GM23338 (cell line): ENCODE data around the gene SUPT5H. TPM values are rescaled to one million over a fixed set of nuclear protein-coding genes. Genes with fewer than 3 reads are reported as not detected.
A peak's percentile ranks its signal among the peaks of the same experiment; 100 is the strongest.

Experiments
- ATAC-seq: fragments of 200-7000 bp; cut with Tn5 transposase; 3 replicates; pipeline ENCODE4 v1.9.1; 2020
- DNase-seq: peaks from one replicate; pipeline ENCODE4 v3.0.0-alpha.2; 2015; ENCODE audit warnings: low spot score
- H2AFZ ChIP-seq: fragments of 200-600 bp; sonication (generic); 2 replicates; pipeline ENCODE4 v1.8.0; 2016; ENCODE audit warnings: antibody characterized with exemption, mild to moderate bottlenecking, moderate library complexity
- H3F3A ChIP-seq: fragments of 200-600 bp; sonication (generic); replicated peaks from 2 replicates; pipeline ENCODE4 v1.8.0; 2017; ENCODE audit warnings: antibody characterized with exemption, mixed run types, low read depth
- H3K27ac ChIP-seq: fragments of 200-600 bp; sonication (generic); 2 replicates; pipeline ENCODE4 v1.6.1; 2016; ENCODE audit warnings: low read depth
- H3K27me3 ChIP-seq: fragments of 200-600 bp; sonication (generic); 2 replicates; pipeline ENCODE4 v1.8.0; 2016; ENCODE audit warnings: mild to moderate bottlenecking, mixed run types, moderate library complexity; ENCODE audit not compliant: insufficient read depth
- H3K36me3 ChIP-seq: fragments of 200-600 bp; sonication (generic); 2 replicates; pipeline ENCODE4 v1.8.0; 2016; ENCODE audit warnings: mild to moderate bottlenecking; ENCODE audit not compliant: insufficient read depth
- H3K4me1 ChIP-seq: fragments of 200-600 bp; sonication (generic); 2 replicates; pipeline ENCODE4 v1.8.0; 2016; ENCODE audit warnings: mild to moderate bottlenecking, moderate library complexity; ENCODE audit not compliant: insufficient read depth
- H3K4me2 ChIP-seq: fragments of 200-600 bp; sonication (generic); 2 replicates; pipeline ENCODE4 v1.7.1; 2017; ENCODE audit warnings: mixed run types
- H3K4me3 ChIP-seq: fragments of 200-600 bp; sonication (generic); 2 replicates; pipeline ENCODE4 v1.6.1; 2016; ENCODE audit warnings: mixed run types
- H3K79me2 ChIP-seq: fragments of 200-600 bp; sonication (generic); replicated peaks from 2 replicates; pipeline ENCODE4 v1.8.0; 2017; ENCODE audit warnings: mild to moderate bottlenecking; ENCODE audit not compliant: insufficient read depth
- H3K9me2 ChIP-seq: fragments of 200-600 bp; sonication (generic); 2 replicates; pipeline ENCODE4 v1.8.0; 2017; ENCODE audit not compliant: insufficient read depth
- H4K20me1 ChIP-seq: fragments of 200-600 bp; sonication (generic); replicated peaks from 2 replicates; pipeline ENCODE4 v1.8.0; 2017; ENCODE audit warnings: mild to moderate bottlenecking; ENCODE audit not compliant: insufficient read depth
- H3K27ac Mint-ChIP-seq: 2 replicates; pipeline ENCODE4 v1.8.0; 2020; ENCODE audit warnings: inconsistent platforms, mild to moderate bottlenecking, moderate library complexity, mixed read lengths
- H3K27me3 Mint-ChIP-seq: 3 replicates; pipeline ENCODE4 v1.8.0; 2022; ENCODE audit warnings: low read depth, mild to moderate bottlenecking, moderate library complexity, mixed read lengths, inconsistent platforms; ENCODE audit not compliant: insufficient read depth, poor library complexity
- H3K36me3 Mint-ChIP-seq: 3 replicates; pipeline ENCODE4 v1.8.0; 2021; ENCODE audit warnings: low read depth, mild to moderate bottlenecking, inconsistent platforms, moderate library complexity, mixed read lengths
- H3K4me1 Mint-ChIP-seq: 3 replicates; pipeline ENCODE4 v1.8.0; 2020; ENCODE audit warnings: mild to moderate bottlenecking, inconsistent platforms, mixed read lengths
- H3K4me3 Mint-ChIP-seq: 3 replicates; pipeline ENCODE4 v1.8.0; 2021; ENCODE audit warnings: moderate library complexity, mild to moderate bottlenecking, inconsistent platforms, mixed read lengths
- H3K9me3 Mint-ChIP-seq: 3 replicates; pipeline ENCODE4 v1.8.0; 2020; ENCODE audit warnings: moderate library complexity, mild to moderate bottlenecking, inconsistent platforms, mixed read lengths
- CREB1 ChIP-seq: fragments of 250-450 bp; sonication (Bioruptor Pico); IDR thresholded peaks from 2 replicates; pipeline ENCODE4 v1.5.0; 2020; ENCODE audit warnings: low read depth, mild to moderate bottlenecking, moderate library complexity
- ETS1 ChIP-seq: IDR thresholded peaks from 2 replicates; pipeline ENCODE4 v1.6.1; 2016; ENCODE audit warnings: antibody characterized with exemption
- EZH2phosphoT487 ChIP-seq: fragments of 200-600 bp; sonication (generic); IDR thresholded peaks from one replicate; pipeline ENCODE4 v1.8.1; 2018; ENCODE audit warnings: antibody characterized with exemption; ENCODE audit not compliant: unreplicated experiment
- NANOG ChIP-seq: IDR thresholded peaks from 2 replicates; pipeline ENCODE4 v1.6.1; 2016; ENCODE audit warnings: antibody characterized with exemption, borderline replicate concordance
- POLR2AphosphoS5 ChIP-seq: IDR thresholded peaks from 2 replicates; pipeline ENCODE4 v1.6.1; 2016; ENCODE audit warnings: antibody characterized with exemption, low read depth
- REST ChIP-seq: IDR thresholded peaks from one replicate; pipeline ENCODE4 v1.6.1; 2018; ENCODE audit warnings: antibody characterized with exemption; ENCODE audit not compliant: unreplicated experiment
- STAT1 ChIP-seq: IDR thresholded peaks from one replicate; pipeline ENCODE4 v1.6.1; 2016; ENCODE audit warnings: antibody characterized with exemption; ENCODE audit not compliant: unreplicated experiment
- ZNF114 ChIP-seq: fragments of 250-450 bp; sonication (Bioruptor Pico); IDR thresholded peaks from 2 replicates; pipeline ENCODE4 v1.5.0; 2020; ENCODE audit warnings: mild to moderate bottlenecking, moderate library complexity
- ZNF331 ChIP-seq: fragments of 250-450 bp; sonication (Bioruptor Pico); IDR thresholded peaks from 2 replicates; pipeline ENCODE4 v1.5.0; 2020; ENCODE audit warnings: low read depth, mild to moderate bottlenecking, moderate library complexity
- polyA plus RNA-seq: library from polyadenylated mRNA; unstranded; fragments of >200 nt; fragmentation: Nextera tagmentation; extraction: Ambion mirVana; gene quantifications from 2 replicates; pipeline ENCODE4 v1.2.1, GENCODE V29; 2016
- total RNA-seq: library from RNA; depleted of rRNA; stranded (reverse); fragments of >200 nt; shearing (Covaris generic); gene quantifications from 2 replicates; pipeline ENCODE4 v1.2.3, GENCODE V29; 2014

Gene SUPT5H
- total and polyA plus RNA-seq, 2 experiments from 2014 or later = 108 to 150 TPM

GRCh38 chr19:39405958-39406655 lies 39.3 kb upstream of the SUPT5H start:
- no peaks in the 10 kb centered on the region for H3K27me3 ChIP-seq
- H3K4me2 ChIP-seq = peak overlapping the region; percentile 91
- no peak overlapping the region for H2AFZ ChIP-seq
- peak overlapping the region; percentile 85 for H3K27ac ChIP-seq
- Mint-ChIP-seq H3K9me3 (no peaks in the 10 kb centered on the region; the same call in 2 of the 3 replicates), H3K4me3 (peak overlapping the region; percentile 94), H3K36me3 (peaks cover 17% of the 10 kb centered on the region; the same call in 2 of the 3 replicates), H3K27me3 (peaks cover 40% of the 10 kb centered on the region), H3K27ac (peak overlapping the region; percentile 90), H3K4me1 (peaks cover 58% of the 10 kb centered on the region)
- DNase-seq (peak; percentile 83), ATAC-seq (peak; percentile 2)
- H3K4me3 ChIP-seq = peak overlapping the region; percentile 99
- H3K4me1 ChIP-seq = peaks cover 61% of the 10 kb centered on the region
- no peaks in the 10 kb centered on the region for H3K9me2 ChIP-seq
- H4K20me1 ChIP-seq = peaks cover 4% of the 10 kb centered on the region; the same call in 1 of the 2 replicates
- TF ChIP-seq CREB1 (CRISPR knock-in tag) (peak; percentile 40; the same call in 1 of the 2 replicates), NANOG (no peak), REST (no peak), EZH2phosphoT487 (no peak), STAT1 (no peak), ZNF331 (CRISPR knock-in tag) (no peak)
- H3F3A ChIP-seq = peaks cover 47% of the 10 kb centered on the region
- H3K36me3 ChIP-seq = no peaks in the 10 kb centered on the region
- H3K79me2 ChIP-seq = peaks cover 23% of the 10 kb centered on the region

- TF ChIP-seq ETS1 = peak; percentile 9; the same call in 1 of the 2 replicates
- peak; percentile 99 for TF ChIP-seq ZNF114 (CRISPR knock-in tag)
- TF ChIP-seq POLR2AphosphoS5 = peak; percentile 93
- no peak for TF ChIP-seq CREB1 (CRISPR knock-in tag)
- Histone ChIP-seq H3K4me3 (peak within 1 kb of the TSS; percentile 99), H3K79me2 (peaks cover 23% of the 10 kb centered on the region), H3K4me2 (peak within 1 kb of the TSS; percentile 91), H2AFZ (no peak within 1 kb of the TSS), H3K36me3 (no peaks in the 10 kb centered on the region), H3K4me1 (peaks cover 60% of the 10 kb centered on the region), H3K27me3 (no peaks in the 10 kb centered on the region), H3K9me2 (no peaks in the 10 kb centered on the region), H3F3A (peaks cover 46% of the 10 kb centered on the region), H4K20me1 (peaks cover 4% of the 10 kb centered on the region; the same call in 1 of the 2 replicates), H3K27ac (peak within 1 kb of the TSS; percentile 96)
- Mint-ChIP-seq H3K9me3 (no peaks in the 10 kb centered on the region; the same call in 2 of the 3 replicates), H3K27ac (peak within 1 kb of the TSS; percentile 92), H3K36me3 (peaks cover 17% of the 10 kb centered on the region; the same call in 2 of the 3 replicates), H3K27me3 (peaks cover 45% of the 10 kb centered on the region), H3K4me1 (peaks cover 57% of the 10 kb centered on the region), H3K4me3 (peak within 1 kb of the TSS; percentile 94)
- ATAC-seq (peak; percentile 16), DNase-seq (peak; percentile 83)
Observed at GRCh38 chr19:39406656-39407409, 38.5 kb upstream of the SUPT5H start, which contains the start of gene ZFP36. ZFP36 (plus strand) TSS chr19:39406847; CDS start chr19:39406905, 58 bp downstream.
